ENCODE results near the gene RGS13.

DNA sequence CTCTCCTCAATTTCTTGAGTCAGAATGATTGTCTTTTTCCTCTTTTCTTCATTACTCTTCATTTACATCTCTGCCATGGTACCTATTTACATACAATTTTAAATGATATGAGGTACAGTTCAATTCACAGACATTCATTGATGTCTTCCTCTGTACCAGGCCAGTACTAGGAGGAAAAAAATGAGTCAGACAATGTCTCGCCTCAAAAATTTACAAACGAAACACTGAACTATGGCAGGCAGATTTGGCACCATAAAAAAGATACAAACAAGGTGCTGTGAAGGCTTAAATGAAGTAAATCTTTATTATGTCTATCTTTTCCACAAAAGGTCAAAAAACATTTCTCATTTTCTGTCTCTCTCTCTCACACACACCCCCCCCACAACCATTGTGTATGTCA is 71.0 kb downstream of the RGS13 start:
- TF ChIP-seq EZH2 (IDR thresholded peaks at IDR 0.05; ENCODE audit: borderline replicate concordance, insufficient read depth, low read depth, low read length, poor library complexity, severe bottlenecking) = no peak
- TF ChIP-seq, protein P1, sequence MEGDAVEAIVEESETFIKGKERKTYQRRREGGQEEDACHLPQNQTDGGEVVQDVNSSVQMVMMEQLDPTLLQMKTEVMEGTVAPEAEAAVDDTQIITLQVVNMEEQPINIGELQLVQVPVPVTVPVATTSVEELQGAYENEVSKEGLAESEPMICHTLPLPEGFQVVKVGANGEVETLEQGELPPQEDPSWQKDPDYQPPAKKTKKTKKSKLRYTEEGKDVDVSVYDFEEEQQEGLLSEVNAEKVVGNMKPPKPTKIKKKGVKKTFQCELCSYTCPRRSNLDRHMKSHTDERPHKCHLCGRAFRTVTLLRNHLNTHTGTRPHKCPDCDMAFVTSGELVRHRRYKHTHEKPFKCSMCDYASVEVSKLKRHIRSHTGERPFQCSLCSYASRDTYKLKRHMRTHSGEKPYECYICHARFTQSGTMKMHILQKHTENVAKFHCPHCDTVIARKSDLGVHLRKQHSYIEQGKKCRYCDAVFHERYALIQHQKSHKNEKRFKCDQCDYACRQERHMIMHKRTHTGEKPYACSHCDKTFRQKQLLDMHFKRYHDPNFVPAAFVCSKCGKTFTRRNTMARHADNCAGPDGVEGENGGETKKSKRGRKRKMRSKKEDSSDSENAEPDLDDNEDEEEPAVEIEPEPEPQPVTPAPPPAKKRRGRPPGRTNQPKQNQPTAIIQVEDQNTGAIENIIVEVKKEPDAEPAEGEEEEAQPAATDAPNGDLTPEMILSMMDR (IDR thresholded peaks at IDR 0.05) = no peak

Data from B cell (primary cell).